Measurements from ENCODE around the gene SETD3.

SETD3 gene

GRCh38 chr14:99516156-99516870 lies 35.7 kb upstream of the SETD3 start:
- DNase-seq, result no peak

GRCh38 chr14:99515301-99516155 lies 34.9 kb upstream of the SETD3 start:
- no peak for DNase-seq

DNA sequence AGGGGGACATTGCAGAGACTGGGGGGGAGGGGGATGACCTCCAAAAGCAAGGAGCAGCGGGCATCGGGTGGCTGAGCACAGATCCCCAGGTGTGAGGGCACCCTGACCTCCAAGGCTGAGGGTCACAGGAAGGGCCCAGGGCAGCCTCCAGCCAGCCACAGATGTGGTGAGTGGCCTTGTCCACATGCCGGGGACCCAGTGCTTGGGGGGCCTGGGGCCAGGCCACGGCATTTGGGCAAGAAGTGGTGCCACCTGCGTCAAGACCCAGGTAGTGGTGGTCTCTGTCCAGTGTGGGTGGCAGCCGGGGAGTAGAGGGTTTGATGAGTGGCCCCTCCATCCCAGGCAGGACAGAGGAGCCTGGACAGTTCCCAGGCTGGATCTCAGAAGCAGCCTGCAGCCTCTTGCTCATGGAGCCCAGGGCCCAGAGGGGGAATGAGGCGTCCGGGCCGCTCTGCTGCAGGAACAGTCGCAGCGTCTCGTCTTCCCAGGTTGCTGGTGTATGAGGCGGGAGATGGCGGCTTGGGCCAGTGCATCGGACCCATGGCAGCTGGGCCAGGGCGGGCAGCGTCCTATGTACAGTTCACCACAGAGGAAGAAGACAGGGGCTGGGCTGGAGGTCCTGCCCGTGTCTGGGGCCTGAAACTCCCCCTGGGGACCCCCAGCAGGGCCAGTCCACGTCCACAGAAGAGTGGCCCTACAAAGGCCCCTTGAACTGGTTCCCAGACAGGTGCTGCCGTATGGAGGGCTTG lies 34.1 kb upstream of the SETD3 start:
- no peak for DNase-seq

- no peak for DNase-seq
Measured at GRCh38 chr14:99513946-99514551, 33.4 kb upstream of the SETD3 start.

- DNase-seq, result no peak
Measured at GRCh38 chr14:99513183-99513694, 32.6 kb upstream of the SETD3 start.

- DNase-seq, result no peak
Measured at GRCh38 chr14:99512571-99513182, 32.0 kb upstream of the SETD3 start.

DNA sequence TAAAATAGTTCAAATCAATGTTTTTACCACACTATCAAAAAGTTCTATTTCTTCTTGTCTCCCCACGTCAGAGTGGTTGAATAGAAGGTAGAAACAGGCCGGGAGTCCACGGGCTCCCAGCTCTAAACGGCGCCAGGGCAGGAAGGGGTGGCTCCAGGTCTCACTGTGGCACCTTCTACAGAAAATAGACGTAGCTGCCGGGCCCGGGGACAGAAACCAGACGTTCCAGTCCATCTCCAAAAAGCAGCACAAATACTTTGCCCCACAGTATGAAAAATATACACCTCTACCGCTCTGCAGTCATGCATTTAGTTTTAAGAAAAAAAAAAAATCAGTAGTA lies 31.4 kb upstream of the SETD3 start:
- DNase-seq, result no peak

DNA sequence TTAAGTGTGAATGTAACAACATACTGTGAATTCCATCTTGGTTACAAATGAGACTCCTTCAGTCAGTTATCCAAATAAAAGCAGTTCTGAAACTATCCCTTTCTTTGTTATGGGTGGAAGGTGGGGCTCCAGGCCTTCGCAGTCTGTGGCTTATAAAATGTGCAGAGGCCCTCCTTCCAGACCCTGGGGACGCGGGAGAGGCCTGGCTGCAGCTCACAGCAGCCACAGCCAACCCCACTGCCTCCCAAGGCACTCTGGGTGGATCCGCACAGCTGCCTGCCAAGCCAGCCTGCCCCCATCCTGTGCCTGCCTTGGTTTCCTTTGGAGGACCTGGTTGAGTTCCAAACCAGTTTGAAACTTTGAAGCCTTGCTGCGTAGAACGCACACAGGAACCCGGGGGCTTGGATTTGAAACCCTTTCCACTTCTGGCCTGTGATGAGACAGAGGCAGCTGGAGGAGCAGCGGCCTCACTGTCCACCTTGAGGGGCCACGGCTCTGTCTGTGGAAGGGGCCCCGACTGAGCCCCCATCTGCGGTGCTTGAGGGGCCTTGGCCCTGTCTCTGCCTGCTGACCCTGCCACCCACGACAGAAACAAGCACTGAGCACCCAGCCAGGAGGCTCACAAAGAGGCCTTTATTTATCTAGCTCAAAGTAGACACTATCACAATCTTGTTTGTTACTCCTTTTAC lies 30.9 kb upstream of the SETD3 start:
- DNase-seq, result peak; percentile 59

GRCh38 chr14:99510556-99511139 lies 30.0 kb upstream of the SETD3 start:
- DNase-seq, result no peak

DNA sequence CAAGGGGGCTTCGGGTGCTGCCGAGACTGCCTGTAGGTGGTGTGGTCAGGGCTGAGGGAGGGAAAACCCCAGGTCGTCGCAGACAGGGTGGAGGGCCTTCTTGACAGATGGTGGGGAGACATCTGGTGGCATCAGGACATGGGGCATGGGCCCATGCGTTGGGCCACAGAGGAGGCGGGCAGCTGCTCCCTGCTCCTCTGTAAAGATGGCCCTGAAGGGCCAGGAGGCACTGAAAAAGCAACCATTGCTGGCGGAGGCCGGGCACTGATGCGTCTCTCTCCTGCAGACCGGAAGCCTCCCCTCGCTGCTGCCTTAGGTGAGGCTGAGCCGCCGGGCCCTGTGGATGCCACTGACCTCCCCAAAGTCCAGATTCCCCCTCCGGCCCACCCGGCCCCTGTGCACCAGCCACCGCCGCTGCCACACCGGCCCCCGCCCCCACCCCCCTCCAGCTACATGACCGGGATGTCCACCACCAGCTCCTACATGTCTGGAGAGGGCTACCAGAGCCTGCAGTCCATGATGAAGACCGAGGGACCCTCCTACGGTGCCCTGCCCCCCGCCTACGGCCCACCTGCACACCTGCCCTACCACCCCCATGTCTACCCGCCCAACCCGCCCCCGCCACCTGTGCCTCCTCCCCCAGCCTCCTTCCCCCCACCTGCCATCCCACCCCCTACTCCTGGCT lies 29.4 kb upstream of the SETD3 start:
- DNase-seq, result no peak

GRCh38 chr14:99508896-99509629 lies 28.4 kb upstream of the SETD3 start:
- no peak for DNase-seq

DNA sequence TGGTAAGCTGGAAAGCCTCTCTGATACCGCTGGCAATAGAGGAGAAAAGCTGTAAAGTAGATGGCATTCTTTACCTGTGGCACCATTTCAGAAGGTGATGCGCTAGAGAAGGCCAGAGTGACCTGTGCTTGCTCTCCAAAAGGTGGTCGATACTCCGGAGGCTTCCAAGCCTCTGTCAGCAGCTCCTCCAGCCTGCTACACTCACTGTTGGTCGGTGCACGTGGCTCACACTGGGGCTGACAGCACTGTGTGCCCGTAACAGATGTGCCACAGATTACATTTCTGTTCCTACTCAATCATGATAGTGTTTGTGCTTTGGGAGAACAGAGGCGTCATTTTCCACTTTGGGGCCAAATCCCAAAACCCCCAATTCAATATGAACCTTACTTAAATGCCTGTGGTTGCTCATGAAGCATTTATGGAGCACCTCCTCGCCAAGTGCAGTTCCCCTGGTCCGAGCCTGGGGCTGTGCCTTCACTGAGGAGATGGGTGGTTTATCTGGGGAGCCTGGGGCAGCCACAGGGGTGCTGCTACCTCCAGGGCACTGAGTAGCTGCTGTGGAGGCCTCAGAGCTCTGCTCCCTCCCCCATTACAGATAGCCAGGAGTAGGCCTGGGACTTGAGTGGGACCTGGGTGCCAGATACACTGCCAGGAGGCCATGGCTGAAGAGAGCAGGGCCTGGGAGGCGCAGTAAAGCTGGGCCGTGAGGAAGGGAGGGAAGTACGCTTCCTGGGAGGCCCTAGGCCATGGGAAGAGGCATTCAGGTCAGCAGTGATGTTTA lies 27.4 kb upstream of the SETD3 start:
- DNase-seq, result no peak

DNA sequence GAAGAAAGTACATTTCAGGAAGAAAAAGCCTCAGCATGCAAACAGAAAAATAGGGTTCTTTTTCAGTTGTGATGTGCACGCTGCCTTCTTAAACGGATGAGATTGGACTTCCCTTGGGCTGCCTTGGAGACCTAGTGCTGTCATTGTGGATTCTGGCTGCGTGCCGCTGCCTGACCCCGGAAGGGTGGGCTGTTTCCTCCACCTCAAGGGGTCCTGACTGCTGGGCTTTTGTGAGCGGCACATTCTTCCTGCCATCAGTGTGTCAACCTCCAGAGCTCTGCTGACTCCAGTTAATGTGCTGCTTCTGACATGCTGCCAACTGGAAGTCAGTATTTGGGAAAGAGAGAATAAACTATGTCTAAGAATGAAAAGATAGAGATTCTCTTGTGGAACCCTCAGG lies 25.6 kb upstream of the SETD3 start:
- no peak for DNase-seq

DNA sequence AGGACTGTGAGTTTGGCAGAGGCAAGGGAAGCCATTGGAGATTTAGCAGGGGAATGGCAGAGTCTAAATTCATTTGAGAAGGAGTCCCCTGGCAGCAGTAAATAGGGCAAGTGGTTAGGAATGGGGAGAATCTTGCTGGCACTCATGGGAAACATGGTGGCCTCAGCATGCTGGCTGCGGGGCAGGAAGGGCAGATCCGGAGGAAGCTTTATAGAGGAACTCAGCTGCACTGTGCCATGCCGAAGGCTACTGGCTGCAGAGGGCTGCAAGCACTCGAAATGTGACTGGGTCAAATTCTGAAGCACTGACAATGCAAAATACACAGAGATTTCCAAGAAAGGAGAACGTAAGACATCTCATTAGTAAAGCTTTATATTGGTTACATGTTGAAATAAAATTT lies 24.4 kb upstream of the SETD3 start:
- DNase-seq, result no peak

- no peak for DNase-seq
Measured at GRCh38 chr14:99503848-99504453, 23.3 kb upstream of the SETD3 start.

DNA sequence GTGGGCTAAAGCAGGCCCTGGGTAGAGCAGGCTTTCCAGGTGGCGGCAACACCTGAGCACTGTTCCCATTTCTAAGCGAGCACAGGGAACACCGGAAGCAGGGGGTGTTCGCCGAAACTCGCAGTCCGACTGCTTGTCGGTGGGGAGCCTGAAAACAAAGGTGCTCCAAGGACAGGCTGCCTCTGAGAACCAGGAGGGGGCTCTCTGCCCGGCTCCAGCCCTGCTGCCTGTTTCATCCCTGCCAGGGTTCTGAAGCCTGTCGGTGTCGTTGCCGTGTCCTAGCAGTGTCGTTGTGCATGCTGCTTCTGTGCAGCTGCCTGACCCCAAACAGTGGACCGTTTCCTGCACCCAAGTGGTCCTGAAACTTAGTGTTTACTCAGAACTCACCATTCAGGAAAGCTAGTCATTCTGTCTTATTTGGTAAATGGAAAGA lies 22.3 kb upstream of the SETD3 start:
- DNase-seq, result no peak

- DNase-seq, result no peak
Measured at GRCh38 chr14:99497894-99498293, 17.2 kb upstream of the SETD3 start.

- no peak for DNase-seq
Measured at GRCh38 chr14:99497341-99497740, 16.7 kb upstream of the SETD3 start.

- DNase-seq, result no peak
Measured at GRCh38 chr14:99484106-99484505, 3.4 kb upstream of the SETD3 start.

Measured in fibroblast of upper back skin (primary cell).